ENCODE results near the gene CRYGA. TPM values are rescaled to one million over a fixed set of nuclear protein-coding genes. Genes with fewer than 3 reads are reported as not detected.

Gene CRYGA
- total and polyA plus RNA-seq, 3 donors from 2014 or later, result not detected

DNA sequence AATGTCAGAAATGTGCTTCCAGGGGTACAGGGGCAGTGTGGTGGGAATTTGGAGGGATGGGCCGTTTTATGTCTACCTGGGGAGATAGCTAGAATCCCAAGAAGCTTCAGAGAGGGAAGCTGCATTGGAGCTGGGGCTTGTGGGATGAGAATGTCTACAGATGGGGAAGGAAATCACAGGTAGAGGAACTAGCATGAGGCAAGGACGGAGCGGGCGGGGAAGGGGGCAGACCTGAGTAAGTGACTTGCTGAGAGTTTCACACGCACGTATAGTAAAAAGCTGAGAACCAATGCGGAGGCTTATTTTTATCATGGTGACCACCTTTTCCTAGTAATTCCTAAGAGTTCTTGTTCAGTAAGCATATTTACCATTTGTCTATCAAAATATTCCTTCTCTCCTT is 20.1 kb upstream of the CRYGA start:
- no peaks in the 10 kb centered on the region for H3K9me3 ChIP-seq
- DNase-seq, result peak; percentile 21
- no peak overlapping the region for H3K4me3 ChIP-seq
- no peaks in the 10 kb centered on the region for H3K27me3 ChIP-seq
- no peaks in the 10 kb centered on the region for H3K4me1 ChIP-seq
- H3K27ac ChIP-seq, result no peak overlapping the region
- no peaks in the 10 kb centered on the region for H3K36me3 ChIP-seq (ENCODE audit: low read depth, missing control alignments)
- intact Hi-C loops (cut with DNase I; ENCODE audit: low total_unique reads), result no loop called here
- WGBS, 2 donors, result 48 to 49% methylated on average over 7 of the region's 7 CpGs
- TF ChIP-seq, protein P1, sequence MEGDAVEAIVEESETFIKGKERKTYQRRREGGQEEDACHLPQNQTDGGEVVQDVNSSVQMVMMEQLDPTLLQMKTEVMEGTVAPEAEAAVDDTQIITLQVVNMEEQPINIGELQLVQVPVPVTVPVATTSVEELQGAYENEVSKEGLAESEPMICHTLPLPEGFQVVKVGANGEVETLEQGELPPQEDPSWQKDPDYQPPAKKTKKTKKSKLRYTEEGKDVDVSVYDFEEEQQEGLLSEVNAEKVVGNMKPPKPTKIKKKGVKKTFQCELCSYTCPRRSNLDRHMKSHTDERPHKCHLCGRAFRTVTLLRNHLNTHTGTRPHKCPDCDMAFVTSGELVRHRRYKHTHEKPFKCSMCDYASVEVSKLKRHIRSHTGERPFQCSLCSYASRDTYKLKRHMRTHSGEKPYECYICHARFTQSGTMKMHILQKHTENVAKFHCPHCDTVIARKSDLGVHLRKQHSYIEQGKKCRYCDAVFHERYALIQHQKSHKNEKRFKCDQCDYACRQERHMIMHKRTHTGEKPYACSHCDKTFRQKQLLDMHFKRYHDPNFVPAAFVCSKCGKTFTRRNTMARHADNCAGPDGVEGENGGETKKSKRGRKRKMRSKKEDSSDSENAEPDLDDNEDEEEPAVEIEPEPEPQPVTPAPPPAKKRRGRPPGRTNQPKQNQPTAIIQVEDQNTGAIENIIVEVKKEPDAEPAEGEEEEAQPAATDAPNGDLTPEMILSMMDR (IDR thresholded peaks at IDR 0.05), result no peak
- TF ChIP-seq POLR2A (IDR thresholded peaks at IDR 0.05), result no peak

DNA sequence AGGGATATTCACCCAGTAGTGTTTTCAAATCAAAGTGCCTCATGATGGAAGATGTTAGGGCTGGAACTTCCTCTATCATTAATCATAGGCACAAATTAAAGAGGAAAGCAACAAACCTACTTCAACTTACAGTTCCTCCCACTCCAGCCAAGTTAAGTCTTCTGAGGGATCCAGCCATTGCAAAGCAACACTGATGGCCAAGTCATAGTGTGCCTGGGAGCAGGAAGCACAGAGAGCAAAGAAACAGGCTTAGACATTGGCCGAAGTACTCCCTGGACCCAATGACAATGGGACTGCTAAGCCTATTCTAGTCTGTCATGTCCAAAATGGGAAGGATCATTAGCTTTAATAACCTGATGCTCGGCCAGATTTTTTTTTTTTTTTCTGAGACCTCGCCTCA is 19.4 kb upstream of the CRYGA start:
- H3K4me3 ChIP-seq, result no peak overlapping the region
- H3K27me3 ChIP-seq, result no peaks in the 10 kb centered on the region
- no peak overlapping the region for H3K27ac ChIP-seq
- TF ChIP-seq, protein P1 (IDR thresholded peaks at IDR 0.05), result no peak
- TF ChIP-seq POLR2A (IDR thresholded peaks at IDR 0.05), result no peak
- H3K9me3 ChIP-seq, result no peaks in the 10 kb centered on the region
- H3K4me1 ChIP-seq, result no peaks in the 10 kb centered on the region
- intact Hi-C loops (cut with DNase I; ENCODE audit: low total_unique reads), result no loop called here
- no peak for DNase-seq
- WGBS, 2 donors, result 65 to 80% methylated on average over 3 of the region's 3 CpGs
- H3K36me3 ChIP-seq (ENCODE audit: low read depth, missing control alignments), result no peaks in the 10 kb centered on the region

- no peaks in the 10 kb centered on the region for H3K27me3 ChIP-seq
- no peak for DNase-seq
- no peaks in the 10 kb centered on the region for H3K36me3 ChIP-seq (ENCODE audit: low read depth, missing control alignments)
- H3K27ac ChIP-seq, result no peak overlapping the region
- H3K4me1 ChIP-seq, result no peaks in the 10 kb centered on the region
- TF ChIP-seq POLR2A (IDR thresholded peaks at IDR 0.05), result no peak
- TF ChIP-seq, protein P1 (IDR thresholded peaks at IDR 0.05), result no peak
- WGBS, 2 donors, result 71 to 75% methylated on average over 4 of the region's 4 CpGs
- H3K9me3 ChIP-seq, result no peaks in the 10 kb centered on the region
- intact Hi-C loops (cut with DNase I; ENCODE audit: low total_unique reads), result no loop called here
- no peak overlapping the region for H3K4me3 ChIP-seq
Measured at GRCh38 chr2:208179028-208179609, 15.7 kb upstream of the CRYGA start.

DNA sequence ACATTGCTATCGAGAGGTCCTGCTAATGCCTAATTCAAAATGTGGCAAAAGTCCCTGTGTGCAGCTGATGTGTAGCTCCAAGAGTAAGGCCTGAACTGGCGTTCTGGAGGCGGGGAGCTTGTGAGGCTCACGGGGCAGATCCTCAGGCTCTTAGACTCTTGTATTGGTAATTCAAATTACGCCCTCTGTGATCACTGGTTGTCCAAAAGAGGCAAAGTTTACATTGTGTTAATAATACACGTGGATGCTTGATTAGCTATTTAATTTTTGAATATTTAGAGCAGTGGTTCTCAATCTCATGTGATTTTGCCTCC is 12.4 kb upstream of the CRYGA start:
- no peak overlapping the region for H3K27ac ChIP-seq
- intact Hi-C loops (cut with DNase I; ENCODE audit: low total_unique reads), result no loop called here
- H3K27me3 ChIP-seq, result no peaks in the 10 kb centered on the region
- no peak for DNase-seq
- H3K4me1 ChIP-seq, result no peaks in the 10 kb centered on the region
- no peak overlapping the region for H3K4me3 ChIP-seq
- WGBS, 2 donors, result 63 to 72% methylated on average over 6 of the region's 6 CpGs
- TF ChIP-seq, protein P1 (IDR thresholded peaks at IDR 0.05), result no peak
- TF ChIP-seq POLR2A (IDR thresholded peaks at IDR 0.05), result no peak
- no peaks in the 10 kb centered on the region for H3K9me3 ChIP-seq
- H3K36me3 ChIP-seq (ENCODE audit: low read depth, missing control alignments), result no peaks in the 10 kb centered on the region

GRCh38 chr2:208175069-208175839 is 11.9 kb upstream of the CRYGA start:
- no peaks in the 10 kb centered on the region for H3K4me1 ChIP-seq
- H3K27me3 ChIP-seq, result no peaks in the 10 kb centered on the region
- no peak for TF ChIP-seq POLR2A (IDR thresholded peaks at IDR 0.05)
- TF ChIP-seq, protein P1 (IDR thresholded peaks at IDR 0.05), result peak; percentile 65 to 80 (median 75)
- peak; percentile 91 for DNase-seq
- H3K27ac ChIP-seq, result no peak overlapping the region
- H3K36me3 ChIP-seq (ENCODE audit: low read depth, missing control alignments), result no peaks in the 10 kb centered on the region
- H3K4me3 ChIP-seq, result no peak overlapping the region
- no peaks in the 10 kb centered on the region for H3K9me3 ChIP-seq
- WGBS, 2 donors, result 33 to 35% methylated on average over 21 of the region's 21 CpGs
- intact Hi-C loops (cut with DNase I; ENCODE audit: low total_unique reads), result no loop called here

Measured in testis (tissue), 3 donors.